HepG2 (cell line): ENCODE data around the gene SLC27A3. TPM values are rescaled to one million over a fixed set of nuclear protein-coding genes. Genes with fewer than 3 reads are reported as not detected.
A peak's percentile ranks its signal among the peaks of the same experiment; 100 is the strongest.

Source experiments
- ARID4A ChIP-seq: sonication (generic); formaldehyde crosslinking; IDR thresholded peaks from 2 replicates; pipeline ENCODE4 v1.5.0; 2020; ENCODE audit warnings: mild to moderate bottlenecking, missing genetic modification reagents, borderline replicate concordance
- CREM ChIP-seq, 2 experiments: sonication (generic) in 1 of 2; formaldehyde crosslinking in 1 of 2; IDR thresholded peaks; 2 replicates each; pipeline versions ENCODE4 v1.4.0 to v1.6.1; 2016 to 2020; ENCODE audit warnings: antibody characterized with exemption in 1 of 2, mild to moderate bottlenecking in 1 of 2, missing genetic modification reagents in 1 of 2
- GMEB1 ChIP-seq: sonication (generic); formaldehyde crosslinking; IDR thresholded peaks from 2 replicates; pipeline ENCODE4 v1.5.1; 2020; ENCODE audit warnings: missing genetic modification reagents, mild to moderate bottlenecking, borderline replicate concordance
- HOXA5 ChIP-seq: sonication (generic); formaldehyde crosslinking; IDR thresholded peaks from 2 replicates; pipeline ENCODE4 v1.4.0; 2020; ENCODE audit warnings: missing genetic modification reagents
- JARID2 ChIP-seq: sonication (generic); formaldehyde crosslinking; IDR thresholded peaks from 2 replicates; pipeline ENCODE4 v1.8.1; 2023; ENCODE audit warnings: missing genetic modification reagents, inconsistent platforms; ENCODE audit not compliant: insufficient replicate concordance
- JUN ChIP-seq: sonication (generic); formaldehyde crosslinking; IDR thresholded peaks from 2 replicates; pipeline ENCODE4 v1.4.0; 2020; ENCODE audit warnings: mild to moderate bottlenecking, missing genetic modification reagents
- MEF2D ChIP-seq: sonication (generic); formaldehyde crosslinking; IDR thresholded peaks from 2 replicates; pipeline ENCODE4 v1.5.1; 2020; ENCODE audit warnings: mild to moderate bottlenecking, missing genetic modification reagents
- MIER3 ChIP-seq: IDR thresholded peaks from 2 replicates; pipeline ENCODE4 v1.6.1; 2016; ENCODE audit warnings: missing compliant biosample characterization, borderline replicate concordance
- NFIC ChIP-seq: IDR thresholded peaks from 2 replicates; pipeline ENCODE4 v1.6.1; 2012; ENCODE audit warnings: mild to moderate bottlenecking, low read length, inconsistent platforms
- PHF21A ChIP-seq: sonication (generic); formaldehyde crosslinking; IDR thresholded peaks from 2 replicates; pipeline ENCODE4 v1.5.0; 2020; ENCODE audit warnings: mild to moderate bottlenecking, missing genetic modification reagents
- SIX4 ChIP-seq: sonication (generic); formaldehyde crosslinking; IDR thresholded peaks from 2 replicates; pipeline ENCODE4 v1.4.0; 2020; ENCODE audit warnings: missing genetic modification reagents
- SOX13 ChIP-seq, 3 experiments: fragments of 450-650 bp in 1 of 3; sonication (generic) in 1 of 3; formaldehyde crosslinking in 1 of 3; IDR thresholded peaks in 2 of 3; conservative IDR thresholded peaks in 1 of 3; 2 replicates each; pipeline versions ENCODE4 v1.5.0 to v1.6.1; 2016 to 2020; ENCODE audit warnings: antibody characterized with exemption in 1 of 3, mild to moderate bottlenecking in 1 of 3, missing compliant biosample characterization in 1 of 3, missing genetic modification reagents in 1 of 3, moderate library complexity in 1 of 3
- YEATS4 ChIP-seq: sonication (generic); formaldehyde crosslinking; IDR thresholded peaks from 2 replicates; pipeline ENCODE4 v1.4.0; 2020; ENCODE audit warnings: missing genetic modification reagents, borderline replicate concordance
- ZMYM4 ChIP-seq: sonication (generic); formaldehyde crosslinking; IDR thresholded peaks from 2 replicates; pipeline ENCODE4 v1.8.1; 2023; ENCODE audit warnings: mild to moderate bottlenecking, missing genetic modification reagents
- ZSCAN25 ChIP-seq: sonication (generic); formaldehyde crosslinking; IDR thresholded peaks from 2 replicates; pipeline ENCODE4 v1.8.0; 2022; ENCODE audit warnings: mild to moderate bottlenecking, missing genetic modification reagents
- polyA plus RNA-seq, 8 experiments: library from polyadenylated mRNA; depleted of rRNA in 3 of 8; stranded (reverse) in 7 of 8; unstranded in 1 of 8; fragments of >200 nt; fragmentation: Illumina TruSeq in 4 of 8; extraction: Trizol in 4 of 8; gene quantifications; 2 replicates each; pipeline versions ENCODE4 v1.2.1 to v1.2.3, GENCODE V29; 2011 to 2016; ENCODE audit warnings: low read depth in 4 of 8, missing spikeins in 1 of 8, mixed read lengths in 1 of 8; ENCODE audit not compliant: insufficient read depth in 1 of 8
- total RNA-seq, 5 experiments: library from RNA; depleted of rRNA; stranded (reverse); fragments of >200 nt; fragmentation: Illumina TruSeq; extraction: Trizol; gene quantifications; 2 replicates each; pipeline ENCODE4 v1.2.3, GENCODE V29; 2016; ENCODE audit warnings: low read depth in 1 of 5

SLC27A3 gene
- total and polyA plus RNA-seq, 2 of the 13 experiments (the other 11 are each of a cell fraction or from before 2014, with no cell fraction given): 4.3 to 10.3 TPM

GRCh38 chr1:153768316-153769181, 6.7 kb upstream of the SLC27A3 start (continued):
- TF ChIP-seq ARID4A (CRISPR knock-in tag) (peak; percentile 49; the same call in 1 of the 2 replicates), JARID2 (CRISPR knock-in tag) (no peak), ZSCAN25 (CRISPR knock-in tag) (peak; percentile 78; the same call in 1 of the 2 replicates), JUN (CRISPR knock-in tag) (0 out of 2 replicates have a peak, but pooled peaks have one; percentile 41), NFIC (0 out of 2 replicates have a peak, but pooled peaks have one; percentile 56), HOXA5 (CRISPR knock-in tag) (0 out of 2 replicates have a peak, but pooled peaks have one; percentile 37), CREM (IDR thresholded peaks at IDR 0.05) (peak; percentile 55; the same call in 1 of the 2 replicates), CREM (CRISPR knock-in tag; IDR thresholded peaks at IDR 0.05) (no peak), PHF21A (peak; percentile 85), MEF2D (CRISPR knock-in tag) (0 out of 2 replicates have a peak, but pooled peaks have one; percentile 24), SIX4 (0 out of 2 replicates have a peak, but pooled peaks have one; percentile 12), MIER3 (CRISPR knock-in tag) (0 out of 2 replicates have a peak, but pooled peaks have one; percentile 45), YEATS4 (peak; percentile 56; the same call in 1 of the 2 replicates), GMEB1 (CRISPR knock-in tag) (peak; percentile 17; the same call in 1 of the 2 replicates), ZMYM4 (CRISPR knock-in tag) (peak; percentile 41; the same call in 1 of the 2 replicates), SOX13 (IDR thresholded peaks at IDR 0.05) (no peak), SOX13 (CRISPR knock-in tag; conservative IDR thresholded peaks at IDR 0.05 in 1 of 2, IDR thresholded peaks at IDR 0.05 in 1 of 2) (peak in 1 of 2 experiments; percentile 65; a peak in 2 of 4 replicates)
